ENCODE data around the gene RGS1. TPM values are rescaled to one million over a fixed set of nuclear protein-coding genes. Genes with fewer than 3 reads are reported as not detected.

RGS1 gene
- total and polyA plus RNA-seq, 2 of the 8 experiments (the other 6 are each of a cell fraction or from before 2014, with no cell fraction given), result not detected

- TF ChIP-seq E2F6 (IDR thresholded peaks at IDR 0.05) (no peak), EGR1 (IDR thresholded peaks at IDR 0.05; ENCODE audit: borderline replicate concordance, low read depth, low read length) (no peak), POLR2A (IDR thresholded peaks at IDR 0.05; ENCODE audit: control extremely low read depth in 1 of 2, low read depth in 2 of 2, low read length in 2 of 2) (no peak), TAF7 (optimal IDR thresholded peaks at IDR 0.05; ENCODE audit: borderline replicate concordance, low read depth, low read length) (no peak)
These were observed 25.6 kb downstream of the RGS1 start (continued) for GRCh38 chr1:192601143-192601542.
